HG03442 (cell line): ENCODE data around the gene FADS3.
"Not testable (repeated sequence)": the region's sequence is repeated elsewhere in the genome, so short reads cannot be mapped to it uniquely, and the experiment has no call there.

Experiments used
- ATAC-seq: cut with Tn5 transposase; IDR thresholded peaks from one replicate; pipeline ENCODE4 v1.9.1; 2021; ENCODE audit warnings: mild to moderate bottlenecking, moderate library complexity; ENCODE audit not compliant: unreplicated experiment

The FADS3 gene

DNA sequence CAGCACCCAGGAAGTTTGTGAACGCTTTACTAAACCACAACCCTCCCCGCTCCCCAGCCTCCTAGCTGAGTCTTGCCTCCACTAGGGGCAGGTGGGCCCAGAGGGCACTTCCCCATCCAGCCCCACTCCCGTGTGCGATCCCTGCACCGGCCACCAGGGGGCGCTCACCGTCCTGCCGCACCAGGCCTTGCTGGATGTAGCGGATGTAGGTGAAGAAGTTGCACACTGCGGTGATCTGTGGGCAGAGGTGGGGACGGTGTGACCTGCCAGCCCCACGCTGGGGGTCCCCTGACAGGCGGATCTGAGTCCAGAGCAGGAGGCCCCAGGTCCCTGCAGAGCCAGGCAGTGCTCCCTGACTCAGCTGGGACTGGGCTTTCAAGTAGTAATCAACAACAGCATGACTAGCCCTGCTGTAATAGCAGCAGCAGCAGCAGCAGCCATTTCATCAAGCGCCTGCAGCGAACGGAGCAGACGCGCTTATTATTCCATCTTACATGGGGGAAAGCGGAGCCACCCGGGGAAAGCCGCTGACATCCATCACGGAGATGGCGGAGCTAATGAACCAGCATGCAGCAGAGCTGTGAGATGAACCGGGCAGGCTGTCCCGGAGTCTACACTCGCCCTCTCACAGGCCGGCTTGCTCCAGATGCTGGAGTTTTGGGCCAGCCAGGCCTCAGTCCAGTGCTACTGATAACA is 7.9 kb upstream of the FADS3 start:
- peak; percentile 61 for ATAC-seq

DNA sequence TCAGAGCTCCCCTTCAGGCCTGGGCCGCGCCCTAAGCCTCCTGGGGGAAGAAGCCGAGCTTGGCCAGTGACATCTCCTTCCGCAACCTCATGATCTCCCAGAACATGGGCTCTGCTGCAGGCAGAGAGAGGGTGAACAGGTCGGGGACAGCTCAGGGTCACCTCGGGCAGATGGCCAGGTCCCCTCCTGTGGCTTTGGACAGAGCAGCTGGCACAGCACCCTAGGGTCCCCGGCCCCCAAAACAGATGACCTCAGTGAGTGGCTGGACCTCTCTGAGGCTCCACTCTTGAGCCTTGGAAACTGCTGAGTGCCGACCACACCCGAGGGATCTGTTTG is 6.9 kb upstream of the FADS3 start:
- ATAC-seq = no peak

DNA sequence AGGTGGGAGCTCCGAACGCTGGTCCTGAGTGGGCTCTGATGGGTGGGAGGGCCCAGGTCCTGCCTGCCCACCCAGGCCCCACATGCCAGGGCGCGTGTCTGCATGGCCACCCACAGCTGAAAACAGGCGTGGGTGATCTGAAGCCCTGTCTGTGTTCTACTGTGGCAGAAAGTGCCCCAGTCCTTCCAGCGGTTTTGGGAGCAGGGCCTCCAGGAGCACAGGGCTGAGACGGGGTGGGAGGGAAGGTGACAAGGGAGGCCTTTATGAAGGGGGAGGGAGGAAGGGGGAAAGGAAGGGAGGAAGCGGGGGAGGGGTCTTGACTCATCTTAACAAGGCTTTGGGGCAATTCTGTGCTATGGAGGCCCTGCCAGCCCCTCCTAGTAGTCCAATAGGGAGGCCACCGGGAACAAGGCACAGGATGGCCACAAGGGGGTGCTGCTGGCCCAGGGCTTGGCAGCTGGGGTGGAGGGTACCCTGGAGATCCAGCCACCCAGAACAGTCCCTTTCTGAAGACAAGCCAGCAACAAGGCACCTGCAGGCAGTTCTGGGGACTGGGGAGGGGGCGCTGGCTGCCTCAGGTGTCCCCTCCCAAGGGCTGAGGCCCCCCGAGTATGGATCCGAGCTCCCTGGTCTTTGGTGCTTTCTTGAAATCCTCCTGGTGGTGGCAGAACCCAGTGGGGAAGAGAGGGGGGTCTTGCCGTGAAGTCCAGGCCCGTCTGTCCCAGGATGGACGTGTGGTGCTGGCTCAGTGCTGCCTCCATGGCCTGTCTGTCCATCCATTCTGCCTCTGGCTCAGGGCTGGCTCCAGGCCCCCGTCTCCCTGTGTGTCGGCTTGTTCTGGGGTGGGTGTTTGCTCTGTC is 6.3 kb upstream of the FADS3 start:
- no peak for ATAC-seq

DNA sequence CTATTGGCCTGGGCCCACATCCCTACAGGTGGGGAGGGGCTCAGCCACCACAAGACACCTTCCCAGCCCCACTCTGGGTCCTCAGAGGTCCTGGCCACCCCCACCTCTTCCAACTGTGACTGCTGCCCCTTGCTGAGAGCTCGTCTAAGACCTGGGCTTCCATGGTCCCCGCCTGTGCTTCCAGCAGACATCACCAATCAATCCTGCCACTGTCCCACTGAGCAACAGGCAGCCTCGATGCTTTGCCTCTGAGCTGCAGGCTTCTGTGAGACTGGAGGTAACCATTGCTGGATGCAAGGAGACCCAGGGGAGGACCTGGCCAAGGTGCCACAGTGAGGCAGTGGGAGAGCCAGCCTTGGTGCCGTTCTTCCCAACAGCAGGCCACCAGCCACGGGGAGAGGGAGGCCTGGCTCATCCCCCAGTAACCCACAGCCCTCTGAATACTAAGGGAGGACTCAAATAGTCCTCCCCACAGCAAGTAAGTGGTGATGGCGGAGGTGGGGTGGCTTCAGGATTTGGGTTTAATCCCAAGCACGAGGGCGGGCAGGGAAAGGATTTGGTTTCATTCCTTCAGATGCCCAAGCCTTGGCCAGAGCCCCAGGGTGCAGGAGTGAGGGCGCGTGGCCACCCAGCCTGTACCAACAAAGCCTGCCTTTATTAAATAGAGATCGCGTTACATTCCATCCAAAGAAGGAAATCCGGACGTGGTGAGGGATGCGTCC is 5.5 kb upstream of the FADS3 start:
- no peak for ATAC-seq

DNA sequence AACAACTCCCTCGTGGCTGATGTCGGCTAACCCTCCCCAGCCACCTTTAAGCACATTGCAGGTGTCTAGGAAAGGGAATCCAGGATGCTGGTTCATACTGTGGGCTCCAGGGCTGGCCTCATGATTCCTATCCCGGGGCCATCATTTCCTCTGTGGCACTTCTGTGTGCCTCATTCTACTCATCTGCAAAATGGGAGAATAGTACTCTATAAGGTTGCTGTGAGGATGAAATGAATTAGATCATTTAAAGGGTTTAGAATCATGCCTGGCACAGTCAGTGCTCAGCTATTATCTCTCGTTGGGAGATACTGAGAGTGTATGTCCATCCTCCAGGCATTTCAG is 4.3 kb upstream of the FADS3 start:
- no peak for ATAC-seq

DNA sequence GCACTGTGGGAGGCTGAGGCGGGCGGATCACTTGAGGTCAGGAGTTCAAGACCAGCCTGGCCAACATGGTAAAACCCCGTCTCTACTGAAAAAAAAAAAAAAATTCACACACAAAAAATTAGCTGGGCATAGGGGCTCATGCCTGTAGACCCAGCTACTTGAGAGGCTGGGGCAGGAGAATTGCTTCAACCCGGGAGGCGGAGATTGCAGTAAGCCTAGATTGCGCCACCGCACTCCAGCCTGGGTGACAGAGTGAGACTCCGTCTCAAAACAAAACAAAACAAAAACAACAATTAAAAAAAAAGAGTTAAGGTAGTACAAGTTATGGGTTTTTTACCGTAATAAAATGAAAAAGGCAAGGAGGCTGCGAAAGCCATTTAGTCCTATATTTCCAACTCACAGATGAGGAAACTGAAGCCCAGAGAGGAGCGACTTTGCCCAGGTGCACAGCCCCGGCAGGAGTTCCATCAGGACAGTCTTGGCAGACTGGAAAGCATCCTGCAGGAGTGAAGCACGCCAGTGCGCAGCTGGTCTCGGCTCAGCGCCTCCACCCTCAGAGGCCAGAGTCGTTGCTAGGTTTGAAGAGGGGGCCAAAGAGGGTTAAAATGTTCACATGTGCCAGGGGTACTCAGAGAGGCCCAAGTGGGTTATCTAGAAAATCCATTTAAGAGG is 3.8 kb upstream of the FADS3 start:
- no peak for ATAC-seq

DNA sequence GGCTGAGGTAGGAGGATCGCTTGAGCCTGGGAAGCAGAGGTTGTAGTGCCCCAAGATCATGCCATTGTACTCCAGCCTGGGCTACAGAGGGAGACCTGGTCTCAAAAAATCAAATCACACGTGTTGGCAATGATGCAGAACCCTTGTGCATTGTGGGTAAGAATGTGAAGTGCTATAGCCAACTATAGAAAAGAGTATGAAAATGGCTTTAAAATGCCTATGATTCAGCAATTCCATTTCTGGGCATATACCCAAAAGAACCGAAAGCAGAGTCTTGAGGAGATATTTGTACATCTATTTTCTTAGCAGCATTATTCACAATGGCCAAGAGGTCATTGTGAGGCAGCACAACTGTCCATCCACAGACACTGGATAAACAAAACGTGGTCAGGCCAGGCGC is 2.6 kb upstream of the FADS3 start:
- no peak for ATAC-seq

DNA sequence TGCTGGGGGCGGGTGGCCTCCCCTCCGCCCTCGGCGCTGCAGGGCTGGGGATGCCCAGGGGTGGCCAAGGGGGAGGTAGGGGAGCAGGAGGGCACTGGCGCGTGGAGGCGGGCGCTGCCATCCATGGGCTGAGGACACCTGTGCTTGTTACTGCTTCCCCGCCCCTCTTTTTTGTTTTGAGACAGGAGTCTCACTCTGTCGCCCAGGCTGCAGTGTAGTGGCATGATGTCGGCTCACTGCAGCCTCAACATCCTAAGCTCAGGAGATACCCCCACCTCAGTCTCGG is 683 bp upstream of the FADS3 start:
- ATAC-seq = peak; percentile 22

DNA sequence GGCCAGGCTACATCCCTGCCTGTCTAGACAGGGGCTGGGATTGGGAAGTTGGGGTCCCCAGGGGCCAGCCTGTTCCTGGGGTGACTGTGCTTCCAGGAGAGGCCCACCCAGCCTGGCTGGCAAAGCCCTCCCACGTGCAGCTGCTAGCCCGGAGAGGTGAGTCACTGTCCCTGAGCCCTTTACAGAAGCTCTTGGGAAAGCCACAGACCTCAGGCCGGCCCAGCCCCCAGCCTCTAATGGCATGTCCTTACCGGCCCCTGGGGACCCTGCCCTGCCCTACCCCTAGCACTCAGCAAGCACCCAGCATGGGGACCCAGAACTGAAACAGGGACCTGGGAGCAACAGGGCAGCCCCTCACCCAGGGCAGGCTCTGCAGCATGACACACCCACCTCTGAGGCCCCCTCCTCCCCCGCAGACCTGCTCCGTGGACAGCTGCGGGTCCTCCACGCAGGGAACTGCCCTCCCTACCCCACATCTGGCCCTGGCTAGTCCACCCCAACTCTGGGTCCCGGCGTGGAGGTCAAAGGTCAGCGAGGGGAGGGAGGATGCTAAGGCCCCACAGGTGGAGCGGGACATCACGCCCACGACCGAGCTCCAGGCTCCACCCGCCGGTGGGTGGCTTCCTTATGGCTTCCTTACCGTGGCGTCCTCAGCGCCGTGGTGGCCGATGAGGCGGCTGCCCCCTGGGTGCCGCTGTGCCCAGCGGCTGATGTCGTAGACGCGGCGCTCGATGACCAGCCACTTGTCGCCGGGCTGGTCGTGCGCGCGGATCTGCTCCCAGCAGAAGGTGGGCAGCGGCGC is 615 bp downstream of the FADS3 start:
- peak; percentile 17 for ATAC-seq

DNA sequence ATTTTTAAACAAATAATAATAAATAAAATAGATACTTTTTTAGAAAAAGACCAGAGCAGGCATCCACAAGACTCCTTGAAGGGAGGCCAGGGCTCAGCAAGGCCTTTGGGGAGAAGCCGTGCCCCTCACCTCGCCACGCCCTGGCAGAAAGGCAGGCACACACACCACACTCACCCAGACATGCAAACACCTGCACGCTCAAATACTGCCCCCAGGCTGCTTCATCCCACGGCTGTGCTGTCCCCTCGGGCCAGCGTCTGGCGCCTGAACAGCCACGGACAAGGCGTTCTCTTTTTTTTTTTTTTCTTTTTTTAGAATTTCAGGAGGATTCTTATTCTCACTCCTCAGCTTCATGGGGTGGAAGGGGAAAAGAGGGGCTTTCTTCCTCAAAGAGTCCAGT is 1.5 kb downstream of the FADS3 start:
- no peak for ATAC-seq

DNA sequence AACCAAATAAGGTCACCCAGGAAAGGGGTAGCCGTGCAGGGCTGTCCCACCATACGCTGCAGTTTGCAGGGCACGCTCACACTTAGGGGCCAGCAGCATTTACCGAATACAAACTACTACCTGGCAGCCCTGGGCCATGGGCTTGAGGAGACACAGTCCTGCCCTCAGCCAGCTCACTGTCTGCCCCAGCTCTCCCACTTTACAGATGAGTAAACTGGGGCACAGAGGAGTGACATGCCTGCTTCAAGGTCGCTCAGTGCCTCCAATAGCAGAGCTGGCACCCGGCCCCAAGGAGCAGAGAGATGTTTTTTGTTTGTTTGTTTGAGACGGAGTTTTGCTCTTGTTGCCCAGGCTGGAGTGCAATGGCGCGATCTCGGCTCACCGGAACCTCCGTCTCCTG is 2.8 kb downstream of the FADS3 start:
- ATAC-seq = no peak

DNA sequence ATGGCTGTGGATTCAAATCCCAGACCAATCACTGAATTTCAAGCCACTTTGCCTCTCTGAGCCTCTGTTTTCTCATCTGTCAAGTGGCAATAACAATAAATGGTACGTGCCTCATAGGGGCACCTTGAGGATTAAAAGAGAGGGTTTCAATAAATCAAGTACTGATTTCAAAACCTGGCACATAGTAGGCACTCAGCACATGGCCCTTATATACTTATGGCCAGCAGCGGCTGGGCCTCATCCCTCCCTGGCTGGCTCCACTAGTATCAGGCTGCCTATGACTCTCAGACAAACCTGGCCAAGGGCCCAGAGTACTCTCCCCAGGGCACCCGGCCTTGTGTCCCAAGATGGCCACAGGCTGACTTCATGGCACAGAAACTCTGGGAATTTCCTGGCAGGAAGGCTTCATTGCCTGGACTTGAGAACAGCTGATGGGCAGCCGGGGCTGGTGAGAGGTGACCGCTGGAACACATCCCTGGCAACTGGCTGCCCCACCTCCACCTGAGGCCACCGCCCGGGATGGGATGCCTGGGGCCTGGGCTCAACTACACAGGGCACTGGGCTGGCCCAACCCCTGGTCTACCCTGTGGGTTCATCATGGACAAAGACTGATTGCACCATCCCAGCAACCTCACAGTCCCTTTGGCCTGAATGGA is 3.4 kb downstream of the FADS3 start:
- no peak for ATAC-seq

DNA sequence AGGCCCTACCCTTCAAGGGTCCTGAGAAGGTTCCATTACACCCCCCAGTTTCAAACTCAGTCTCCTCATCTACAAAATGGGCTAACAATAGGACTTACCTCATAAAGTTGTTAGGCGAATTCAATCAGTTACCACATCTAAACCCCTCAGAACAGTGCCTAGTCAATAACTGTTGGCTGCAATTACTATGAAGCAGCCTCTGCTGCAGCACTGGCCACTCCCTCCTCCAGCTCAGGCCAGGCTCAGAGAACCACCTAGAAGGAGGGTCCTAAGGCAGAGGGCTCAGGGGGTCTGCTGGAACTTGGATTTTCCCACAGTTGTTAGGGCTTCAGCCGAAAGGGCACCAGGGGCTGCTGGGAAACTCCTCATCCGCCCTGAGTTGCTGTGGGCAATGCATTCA is 4.7 kb downstream of the FADS3 start:
- ATAC-seq = no peak

DNA sequence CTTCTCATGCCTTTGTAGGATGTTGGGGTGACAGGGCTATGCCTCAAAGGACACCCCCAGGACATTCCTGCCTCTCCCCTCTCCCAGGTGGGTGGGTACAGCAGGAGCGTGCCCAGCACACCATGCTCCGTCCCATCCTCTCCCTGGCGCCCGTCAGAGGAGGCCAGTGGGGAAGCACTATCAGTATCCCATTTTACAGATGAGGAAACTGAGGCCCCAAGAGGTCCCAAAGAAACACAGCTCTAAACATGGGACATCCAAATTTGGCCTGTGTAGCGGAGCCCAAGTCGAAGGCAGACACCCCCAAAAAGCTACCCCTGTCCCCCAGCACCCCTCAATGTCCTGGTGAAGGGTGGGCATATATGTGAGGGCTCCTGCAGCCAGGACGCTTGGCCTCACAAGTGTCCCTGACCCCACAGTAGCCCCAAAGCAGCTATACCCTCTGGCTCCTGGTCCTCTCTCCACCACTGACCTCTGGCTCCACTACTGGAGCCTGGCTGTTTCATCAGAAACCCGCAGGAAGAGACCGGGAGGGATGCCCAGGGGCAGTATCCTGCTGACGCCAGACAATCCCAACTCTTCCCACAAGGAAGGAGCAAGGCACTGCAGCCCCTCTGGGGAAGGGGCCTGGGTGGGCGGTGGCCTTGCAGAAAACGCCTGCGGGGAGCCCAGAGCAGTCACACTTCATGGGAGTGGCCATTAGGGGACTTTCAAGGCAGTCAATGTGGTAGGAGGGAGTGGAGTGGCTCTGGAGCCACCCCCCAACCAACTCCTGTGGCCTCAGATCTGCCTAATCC is 5.4 kb downstream of the FADS3 start:
- no peak for ATAC-seq

DNA sequence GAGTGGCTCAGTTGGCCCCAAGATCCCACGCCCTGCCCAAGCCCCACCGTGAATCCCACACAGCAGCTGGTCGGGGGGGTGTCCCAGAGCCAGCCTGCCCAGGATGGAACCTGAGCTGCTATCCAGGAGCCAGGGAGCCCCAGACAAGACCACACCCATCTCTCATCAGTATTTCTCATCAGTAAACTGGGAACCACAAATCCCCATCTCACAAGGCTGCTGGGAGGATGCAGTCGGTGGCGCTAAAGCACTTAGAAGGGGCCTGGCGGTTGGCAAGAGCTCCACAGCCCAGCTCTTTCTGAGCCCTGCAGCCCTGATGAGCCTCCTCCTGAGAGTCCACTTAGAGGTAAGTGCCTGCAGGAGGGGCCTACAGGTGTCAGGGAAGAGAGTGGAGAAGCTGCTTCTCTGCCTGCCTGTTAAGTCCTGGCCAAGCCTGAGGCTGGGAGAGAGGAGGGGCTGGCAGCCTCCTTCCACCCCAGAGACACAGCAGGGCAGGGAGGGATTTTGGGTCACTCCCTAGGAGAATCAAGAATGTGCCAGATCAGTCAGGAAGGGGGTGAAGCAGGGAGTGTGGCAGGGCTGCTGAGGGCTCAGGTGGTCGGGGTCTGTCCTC is 6.1 kb downstream of the FADS3 start:
- ATAC-seq = no peak

DNA sequence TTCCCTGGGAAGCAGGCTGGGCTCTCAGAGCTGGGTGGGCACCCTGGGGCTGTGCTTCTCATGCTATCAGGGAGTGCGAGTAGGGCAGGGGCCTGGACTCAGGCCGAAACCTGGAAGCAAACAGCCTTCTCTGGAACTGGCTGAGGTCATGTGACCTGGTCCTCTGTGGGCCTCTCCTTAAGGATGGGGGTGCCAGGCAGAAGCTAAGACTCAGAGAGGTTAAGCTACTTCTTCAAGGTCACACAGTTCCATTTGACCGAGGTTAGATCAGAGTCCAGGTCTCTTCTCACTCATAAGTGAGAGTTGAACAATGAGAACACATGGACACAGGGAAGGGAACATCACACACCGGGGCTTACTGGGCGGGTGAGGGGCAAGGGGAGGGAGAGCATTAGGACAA is 7.4 kb downstream of the FADS3 start:
- no peak for ATAC-seq

DNA sequence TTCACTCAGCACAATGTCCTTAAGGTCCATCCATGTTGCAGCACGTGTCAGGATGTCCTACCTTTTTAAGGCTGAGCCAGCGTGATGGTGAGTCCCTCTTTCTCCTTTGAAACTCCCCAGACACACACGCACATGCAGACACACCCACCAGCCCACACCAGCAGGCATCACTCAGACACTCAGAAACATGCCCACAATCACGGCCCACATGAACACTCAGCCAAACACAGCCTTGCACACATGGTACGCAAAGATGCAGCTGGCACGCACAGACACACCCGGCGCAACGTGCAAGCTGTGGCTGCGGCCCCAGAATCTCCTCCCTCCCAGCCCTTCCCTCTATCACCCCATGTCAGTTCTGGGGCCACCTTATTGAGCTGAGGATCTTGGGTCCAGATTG is 8.0 kb downstream of the FADS3 start:
- ATAC-seq = no peak

DNA sequence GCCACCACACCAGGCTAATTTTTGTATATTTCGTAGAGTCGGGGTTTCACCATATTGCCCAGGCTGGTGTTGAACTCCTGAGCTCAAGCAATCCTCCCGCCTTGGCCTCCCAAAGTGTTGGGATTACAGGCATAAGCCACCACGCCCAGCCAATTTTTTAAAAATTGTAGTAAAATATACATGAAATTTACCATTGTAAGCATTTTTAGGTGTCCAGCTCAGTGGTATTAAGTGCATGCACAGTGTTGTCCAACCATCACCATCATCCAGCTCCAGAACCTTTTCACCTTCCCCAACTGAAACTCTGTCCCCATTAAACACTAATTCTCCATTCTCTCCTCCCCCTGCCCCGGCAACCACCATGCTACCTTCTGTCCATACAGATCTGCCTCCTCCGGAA is 8.5 kb downstream of the FADS3 start:
- ATAC-seq = no peak

DNA sequence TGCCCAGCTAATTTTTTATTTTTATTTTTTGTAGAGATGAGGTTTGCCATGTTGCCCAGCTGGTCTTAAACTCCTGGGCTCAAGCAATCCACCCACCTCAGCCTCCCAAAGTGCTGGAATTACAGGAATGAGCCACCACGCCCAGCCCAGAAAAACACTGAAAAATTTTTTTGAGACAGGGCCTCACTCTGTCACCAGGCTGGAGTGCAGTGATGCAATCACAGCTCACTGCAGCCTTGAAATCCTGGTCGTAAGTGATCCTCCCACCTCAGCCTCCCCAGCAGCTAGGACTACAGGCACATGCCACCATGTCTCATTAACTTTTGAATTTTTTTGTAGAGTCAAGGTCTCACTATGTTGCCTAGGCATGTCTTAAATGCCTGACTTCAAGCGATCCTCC is 9.1 kb downstream of the FADS3 start:
- not testable (repeated sequence) for ATAC-seq
